KMS-11 (cell line): ENCODE measurements around the gene NFX1.

Source experiments
- H2AFZ ChIP-seq: fragments of 200-600 bp; sonication (generic); 2 replicates; pipeline ENCODE4 v1.6.1; 2016; ENCODE audit warnings: antibody characterized with exemption, mixed run types, low read depth
- H3K27ac ChIP-seq: fragments of 200-600 bp; sonication (generic); 2 replicates; pipeline ENCODE4 v1.6.1; 2016; ENCODE audit warnings: mild to moderate bottlenecking, mixed run types
- H3K27me3 ChIP-seq: fragments of 200-600 bp; sonication (generic); 2 replicates; pipeline ENCODE4 v1.6.1; 2017; ENCODE audit warnings: mild to moderate bottlenecking, low read depth, mixed run types, moderate library complexity; ENCODE audit not compliant: insufficient read depth
- H3K36me3 ChIP-seq: fragments of 200-600 bp; sonication (generic); 2 replicates; pipeline ENCODE4 v1.6.1; 2017; ENCODE audit warnings: mild to moderate bottlenecking, mixed run types; ENCODE audit not compliant: insufficient read depth
- H3K4me1 ChIP-seq: fragments of 200-600 bp; sonication (generic); 2 replicates; pipeline ENCODE4 v1.6.1; 2016; ENCODE audit warnings: mild to moderate bottlenecking, low read depth, mixed run types; ENCODE audit not compliant: poor library complexity, severe bottlenecking
- H3K4me2 ChIP-seq: fragments of 200-600 bp; sonication (generic); 2 replicates; pipeline ENCODE4 v1.7.0; 2016; ENCODE audit warnings: mild to moderate bottlenecking, mixed run types
- H3K4me3 ChIP-seq: fragments of 200-600 bp; sonication (generic); IDR thresholded peaks from 2 replicates; pipeline ENCODE4 v1.6.1; 2017; ENCODE audit warnings: low read depth, low read length, mixed read lengths; ENCODE audit not compliant: insufficient read depth
- H3K79me2 ChIP-seq: fragments of 200-600 bp; sonication (generic); 2 replicates; pipeline ENCODE4 v1.6.1; 2016; ENCODE audit warnings: low read depth, mixed run types; ENCODE audit not compliant: insufficient read depth
- H3K9ac ChIP-seq: fragments of 200-600 bp; sonication (generic); 2 replicates; pipeline ENCODE4 v1.6.1; 2016; ENCODE audit warnings: mild to moderate bottlenecking, mixed run types
- H4K20me1 ChIP-seq: fragments of 200-600 bp; sonication (generic); 2 replicates; pipeline ENCODE4 v1.6.1; 2016; ENCODE audit warnings: mild to moderate bottlenecking, mixed run types; ENCODE audit not compliant: insufficient read depth
- CTCF ChIP-seq: fragments of 200-600 bp; sonication (generic); conservative IDR thresholded peaks from 2 replicates; pipeline ENCODE4 v1.6.1; 2017; ENCODE audit warnings: low read depth, mild to moderate bottlenecking, antibody characterized with exemption, low read length, moderate library complexity, mixed read lengths

NFX1 gene

GRCh38 chr9:33267151-33267767 is 23.1 kb upstream of the NFX1 start:
- H3K9ac ChIP-seq, result no peak overlapping the region
- H3K36me3 ChIP-seq, result no peaks in the 10 kb centered on the region; the same call in 1 of the 2 replicates
- no peak overlapping the region for H2AFZ ChIP-seq
- H4K20me1 ChIP-seq, result no peaks in the 10 kb centered on the region
- TF ChIP-seq CTCF, result no peak
- H3K27ac ChIP-seq, result no peak overlapping the region
- peaks cover 29% of the 10 kb centered on the region for H3K79me2 ChIP-seq
- no peak overlapping the region for H3K4me3 ChIP-seq
- peaks cover 14% of the 10 kb centered on the region for H3K4me1 ChIP-seq
- H3K27me3 ChIP-seq, result no peaks in the 10 kb centered on the region
- H3K4me2 ChIP-seq, result no peak overlapping the region

GRCh38 chr9:33270146-33270545 is 20.2 kb upstream of the NFX1 start:
- H3K27ac ChIP-seq, result no peak overlapping the region
- no peak for TF ChIP-seq CTCF
- H3K9ac ChIP-seq, result no peak overlapping the region
- H3K4me1 ChIP-seq, result peaks cover 7% of the 10 kb centered on the region
- no peak overlapping the region for H2AFZ ChIP-seq
- peaks cover 8% of the 10 kb centered on the region; the same call in 1 of the 2 replicates for H3K79me2 ChIP-seq
- H3K27me3 ChIP-seq, result no peaks in the 10 kb centered on the region
- H3K4me3 ChIP-seq, result no peak overlapping the region
- no peaks in the 10 kb centered on the region; the same call in 1 of the 2 replicates for H3K36me3 ChIP-seq
- no peaks in the 10 kb centered on the region for H4K20me1 ChIP-seq
- H3K4me2 ChIP-seq, result no peak overlapping the region

DNA sequence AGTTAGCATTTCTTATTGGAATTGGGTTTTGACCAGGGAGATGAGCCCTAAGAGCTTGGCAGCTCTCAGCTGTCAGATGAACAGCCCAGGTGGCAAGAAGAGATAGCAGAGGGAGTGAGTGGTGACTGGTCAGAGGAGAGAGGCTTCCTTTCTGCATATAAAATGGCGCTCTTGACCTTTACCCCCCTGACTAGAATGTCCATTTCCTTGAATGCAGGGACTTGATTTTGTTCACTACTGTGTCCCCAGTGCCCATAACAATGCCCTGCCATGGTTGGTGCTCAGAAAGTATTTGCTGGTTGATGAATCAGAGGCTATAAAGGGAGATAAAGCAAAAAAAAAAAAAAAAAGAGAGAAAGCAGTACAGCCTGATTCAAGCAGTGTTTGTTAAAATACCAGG is 18.3 kb upstream of the NFX1 start:
- Histone ChIP-seq H3K79me2 (no peaks in the 10 kb centered on the region), H3K9ac (no peak overlapping the region), H4K20me1 (no peaks in the 10 kb centered on the region), H3K36me3 (no peaks in the 10 kb centered on the region; the same call in 1 of the 2 replicates), H3K4me1 (no peaks in the 10 kb centered on the region), H3K4me2 (no peak overlapping the region), H3K27ac (no peak overlapping the region), H2AFZ (no peak overlapping the region), H3K4me3 (no peak overlapping the region), H3K27me3 (no peaks in the 10 kb centered on the region)
- no peak for TF ChIP-seq CTCF

DNA sequence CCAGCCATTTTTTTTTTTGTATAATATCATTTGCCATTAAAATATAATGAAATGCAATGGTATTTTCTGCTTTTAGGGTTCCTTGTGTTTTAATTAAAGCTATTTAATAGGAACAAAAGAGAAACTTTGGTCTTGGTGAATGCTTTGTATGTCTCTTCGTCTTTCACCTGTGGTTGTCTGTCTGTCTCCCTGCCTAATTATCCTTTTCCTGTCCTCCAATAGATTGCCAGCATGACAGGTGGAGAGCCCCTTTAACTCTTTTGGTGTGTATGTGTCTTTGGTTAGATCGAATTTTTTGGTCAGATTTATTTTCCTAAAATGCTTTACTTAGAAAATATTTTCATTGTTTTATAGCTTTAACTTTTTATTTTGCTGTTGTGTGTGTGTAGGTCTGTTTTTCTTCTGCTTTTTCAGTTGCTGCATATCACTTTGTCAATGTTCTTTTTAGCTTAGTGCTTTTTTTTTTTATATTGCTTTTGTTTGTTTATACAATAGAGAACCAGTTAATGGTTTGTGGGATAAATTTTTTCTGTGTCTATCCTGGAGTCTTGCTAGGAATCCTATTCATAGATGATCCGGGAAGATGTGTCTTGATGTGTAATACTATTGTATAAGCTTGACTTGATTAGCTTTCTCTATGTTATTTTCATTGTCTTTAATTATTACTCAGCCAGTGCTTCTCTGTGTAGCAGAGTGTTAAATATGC is 16.9 kb upstream of the NFX1 start:
- H3K4me1 ChIP-seq, result no peaks in the 10 kb centered on the region
- no peaks in the 10 kb centered on the region for H3K79me2 ChIP-seq
- no peak for TF ChIP-seq CTCF
- no peaks in the 10 kb centered on the region for H3K27me3 ChIP-seq
- H3K27ac ChIP-seq, result no peak overlapping the region
- no peak overlapping the region for H3K4me2 ChIP-seq
- H3K9ac ChIP-seq, result no peak overlapping the region
- H4K20me1 ChIP-seq, result no peaks in the 10 kb centered on the region
- no peak overlapping the region for H3K4me3 ChIP-seq
- no peaks in the 10 kb centered on the region; the same call in 1 of the 2 replicates for H3K36me3 ChIP-seq
- no peak overlapping the region for H2AFZ ChIP-seq
